NCI-H2081 treated with DMSO at 0.1 percent for 48 hours (cell line): ENCODE results near the gene PDZD7.

Source experiments
- DNase-seq: peaks from one replicate; lab custom pipeline; 2025; lab: John Stamatoyannopoulos, UW

Gene PDZD7

GRCh38 chr10:100966887-100967286 lies 64.0 kb downstream of the PDZD7 start:
- DNase-seq: no peak

- DNase-seq: no peak
These were observed 65.1 kb downstream of the PDZD7 start for GRCh38 chr10:100965820-100966219.

GRCh38 chr10:100963826-100964225 lies 67.1 kb downstream of the PDZD7 start:
- no peak for DNase-seq

GRCh38 chr10:100962351-100963080 lies 68.4 kb downstream of the PDZD7 start:
- DNase-seq: no peak

- no peak for DNase-seq
These were observed 70.7 kb downstream of the PDZD7 start for GRCh38 chr10:100960251-100960650.
